K562 (cell line): Measurements from ENCODE around the gene RHPN2. TPM values are rescaled to one million over a fixed set of nuclear protein-coding genes. Genes with fewer than 3 reads are reported as not detected.

ENCODE experiments used
- ATAC-seq: fragments of 200-7000 bp; cut with Tn5 transposase; 3 replicates; pipeline ENCODE4 v1.9.1; 2020; ENCODE audit warnings: moderate library complexity
- BruUV-seq: library from RNA; stranded (reverse); fragments of 400-500 nt; replicated peaks from 2 replicates; lab custom pipeline; 2021; lab: Mats Ljungman, UMichigan
- CTCF ChIA-PET: fragments of 300-600 bp; formaldehyde crosslinking; extraction: SDS; loops from one replicate; lab custom pipeline; 2021; ENCODE audit warnings: low intra/inter-chr PET ratio; lab: Yijun Ruan, JAX
- POLR2A ChIA-PET: fragments of 300-600, 350-650 bp; sonication (Branson Sonifier 250); formaldehyde crosslinking; extraction: SDS; loops from one replicate; lab custom pipeline; 2021; ENCODE audit warnings: antibody characterized with exemption, inconsistent platforms; lab: Yijun Ruan, JAX
- DNase-seq, 4 experiments: peaks; one replicate each; pipeline versions ENCODE4 v3.0.0 to v3.0.0-alpha.2; 2011 to 2018; ENCODE audit warnings: low spot score in 3 of 4, mixed read lengths in 3 of 4; ENCODE audit errors: extremely low read depth in 1 of 4
- FAIRE-seq: peaks from 2 replicates; lab custom pipeline; 2011; peaks lifted over from hg19 to GRCh38; lab: Jason Lieb, UNC
- H2AFZ ChIP-seq: 2 replicates; pipeline ENCODE4 v1.6.0; 2011; ENCODE audit warnings: low read depth, low read length, control low read depth, inconsistent platforms
- H3K27ac ChIP-seq: fragments of 200-600 bp; 3 replicates; pipeline ENCODE4 v1.8.0; 2011; ENCODE audit warnings: low read depth, mild to moderate bottlenecking, control low read depth, inconsistent platforms, low read length, moderate library complexity, mixed read lengths; ENCODE audit errors: extremely low read depth
- H3K27me3 ChIP-seq, 2 experiments: fragments of 300-600 bp in 1 of 2; 2 replicates in 1 of 2; 3 replicates in 1 of 2; pipeline versions ENCODE4 v1.6.0 to v1.8.0; 2011; ENCODE audit warnings: inconsistent platforms in 2 of 2, low read length in 2 of 2, mild to moderate bottlenecking in 1 of 2, mixed read lengths in 1 of 2, moderate library complexity in 1 of 2; ENCODE audit not compliant: control insufficient read depth in 2 of 2, insufficient read depth in 2 of 2
- H3K36me3 ChIP-seq: fragments of 300-600 bp; 3 replicates; pipeline ENCODE4 v1.8.0; 2011; ENCODE audit warnings: mild to moderate bottlenecking, low read length, inconsistent platforms; ENCODE audit not compliant: control insufficient read depth, insufficient read depth
- H3K4me1 ChIP-seq, 2 experiments: fragments of 200-600 bp in 1 of 2; replicated peaks in 1 of 2; 2 replicates in 1 of 2; 3 replicates in 1 of 2; pipeline versions ENCODE4 v1.5.1 to v1.8.0; 2011; ENCODE audit warnings: inconsistent platforms in 2 of 2, low read length in 2 of 2, mild to moderate bottlenecking in 1 of 2, mixed read lengths in 1 of 2, moderate library complexity in 1 of 2; ENCODE audit not compliant: control insufficient read depth in 2 of 2, insufficient read depth in 2 of 2
- H3K4me2 ChIP-seq: 2 replicates; pipeline ENCODE4 v1.6.1; 2011; ENCODE audit warnings: low read length, control low read depth, inconsistent platforms, mixed read lengths; ENCODE audit not compliant: insufficient read depth
- H3K4me3 ChIP-seq: fragments of 200-600 bp; sonication (generic), shearing (Covaris generic); 2 replicates; pipeline ENCODE4 v1.5.1; 2016; ENCODE audit warnings: control low read depth, inconsistent platforms
- H3K79me2 ChIP-seq: fragments of 200-600 bp; 3 replicates; pipeline ENCODE4 v1.8.0; 2011; ENCODE audit warnings: low read length, inconsistent platforms; ENCODE audit not compliant: control insufficient read depth, insufficient read depth
- H3K9ac ChIP-seq, 2 experiments: 2 replicates each; pipeline versions ENCODE4 v1.6.0 to v1.6.1; 2011; ENCODE audit warnings: low read depth in 2 of 2, low read length in 2 of 2, control low read depth in 1 of 2, inconsistent platforms in 1 of 2, mild to moderate bottlenecking in 1 of 2, mixed read lengths in 1 of 2; ENCODE audit not compliant: insufficient read depth in 1 of 2
- H3K9me1 ChIP-seq: one replicate; pipeline ENCODE4 v1.6.0; 2011; ENCODE audit warnings: inconsistent platforms, mild to moderate bottlenecking, low read length, moderate library complexity; ENCODE audit not compliant: control insufficient read depth, insufficient read depth
- H3K9me3 ChIP-seq: replicated peaks from 2 replicates; pipeline ENCODE4 v1.5.1; 2011; ENCODE audit warnings: low read depth, low read length, inconsistent platforms; ENCODE audit not compliant: control insufficient read depth, insufficient read depth
- H4K20me1 ChIP-seq: replicated peaks from 2 replicates; pipeline ENCODE4 v1.6.1; 2011; ENCODE audit warnings: low read length, inconsistent platforms, mixed read lengths; ENCODE audit not compliant: control insufficient read depth, insufficient read depth
- FOXA1 ChIP-seq: fragments of 450-650 bp; IDR thresholded peaks from 2 replicates; pipeline ENCODE4 v1.6.1; 2016; ENCODE audit warnings: mild to moderate bottlenecking, borderline replicate concordance
- FOXM1 ChIP-seq, 2 experiments: fragments of 450-650 bp in 1 of 2; sonication (generic) in 1 of 2; formaldehyde crosslinking in 1 of 2; IDR thresholded peaks; 2 replicates each; pipeline versions ENCODE4 v1.6.1 to v1.9.0; 2017 to 2022; ENCODE audit warnings: low read depth in 2 of 2, mild to moderate bottlenecking in 2 of 2, missing genetic modification reagents in 1 of 2, moderate library complexity in 1 of 2
- GATA2 ChIP-seq: sonication (generic); formaldehyde crosslinking; IDR thresholded peaks from 2 replicates; pipeline ENCODE4 v1.4.0; 2020; ENCODE audit warnings: mild to moderate bottlenecking, missing genetic modification reagents
- MAFK ChIP-seq: IDR thresholded peaks from 2 replicates; pipeline ENCODE4 v1.6.1; 2011; ENCODE audit warnings: low read length, improper control_type of control experiment
- MTA2 ChIP-seq: fragments of 450-650 bp; IDR thresholded peaks from 2 replicates; pipeline ENCODE4 v1.6.1; 2016; ENCODE audit warnings: low read depth
- NCOA6 ChIP-seq: fragments of 450-650 bp; IDR thresholded peaks from 2 replicates; pipeline ENCODE4 v1.6.1; 2017; ENCODE audit warnings: mild to moderate bottlenecking
- NFYB ChIP-seq: IDR thresholded peaks from 2 replicates; pipeline ENCODE4 v1.6.1; 2011; ENCODE audit warnings: mild to moderate bottlenecking, moderate library complexity; ENCODE audit not compliant: insufficient read length; ENCODE audit errors: extremely low read depth
- NR2C2 ChIP-seq, 2 experiments: fragments of 200-800 bp in 1 of 2; sonication (Bioruptor generic) in 1 of 2; sonication (generic) in 1 of 2; formaldehyde crosslinking in 1 of 2; IDR thresholded peaks; 2 replicates each; pipeline versions ENCODE4 v1.6.1 to v1.8.0; 2016 to 2022; ENCODE audit warnings: mild to moderate bottlenecking in 1 of 2, missing compliant biosample characterization in 1 of 2, missing genetic modification characterization in 1 of 2, missing genetic modification reagents in 1 of 2
- PHTF2 ChIP-seq: fragments of 250-450 bp; sonication (Bioruptor Pico); IDR thresholded peaks from 2 replicates; pipeline ENCODE4 v1.5.0; 2021; ENCODE audit warnings: mild to moderate bottlenecking
- POLR2AphosphoS5 ChIP-seq: IDR thresholded peaks from 2 replicates; pipeline ENCODE4 v1.6.1; 2011; ENCODE audit warnings: mild to moderate bottlenecking, low read depth, low read length, moderate library complexity; ENCODE audit not compliant: control insufficient read depth, insufficient read depth
- RERE ChIP-seq: sonication (generic); formaldehyde crosslinking; IDR thresholded peaks from 2 replicates; pipeline ENCODE4 v1.8.0; 2023; ENCODE audit warnings: missing genetic modification reagents, mild to moderate bottlenecking, borderline replicate concordance
- SMARCA4 ChIP-seq: fragments of 450-650 bp; IDR thresholded peaks from 2 replicates; pipeline ENCODE4 v1.6.1; 2016
- TARDBP ChIP-seq: fragments of 450-650 bp; IDR thresholded peaks from 2 replicates; pipeline ENCODE4 v1.6.1; 2016
- ZBTB17 ChIP-seq: fragments of 450-650 bp; formaldehyde crosslinking; IDR thresholded peaks from 2 replicates; pipeline ENCODE4 v1.4.0; 2020; ENCODE audit warnings: mild to moderate bottlenecking
- WGBS: fragments of 100-300 bp; shearing (Covaris generic); methylation state at CpG from one replicate; pipeline ENCODE4 v1.1.6; 2016; ENCODE audit warnings: low coverage, mixed read lengths; ENCODE audit not compliant: insufficient coverage; ENCODE audit errors: missing lambda C conversion rate; 5-methylcytosine and 5-hydroxymethylcytosine counted together
- in situ Hi-C: fragments of 300-500 bp; cut with MboI; formaldehyde crosslinking; loops from 4 replicates; pipeline ENCODE4 v1.15.0; 2018; ENCODE audit warnings: inconsistent platforms, mixed read lengths
- intact Hi-C: fragments of 100-400 bp; cut with micrococcal nuclease; formaldehyde crosslinking; loops from 2 replicates; pipeline ENCODE4 v1.14.2; 2022
- polyA plus RNA-seq, 8 experiments: library from polyadenylated mRNA; depleted of rRNA in 4 of 8; stranded (reverse) in 5 of 8; unstranded in 3 of 8; fragments of >200 nt; fragmentation: Nextera tagmentation in 2 of 8; fragmentation: Illumina TruSeq in 1 of 8; extraction: Ambion mirVana in 2 of 8; extraction: Trizol in 1 of 8; gene quantifications; 2 replicates each; pipeline versions ENCODE4 v1.2.1 to v1.2.3, GENCODE V29; 2011 to 2014; ENCODE audit warnings: inconsistent platforms in 1 of 8, missing spikeins in 1 of 8
- total RNA-seq, 7 experiments: library from RNA; depleted of rRNA in 6 of 7; stranded (reverse); fragments of >200 nt in 6 of 7; fragmentation: Illumina TruSeq in 2 of 7; extraction: Trizol in 2 of 7; gene quantifications; 2 replicates each; pipeline versions ENCODE4 v1.2.1 to v1.2.3, GENCODE V29; 2011 to 2021; ENCODE audit warnings: low replicate concordance in 1 of 7
- TF ChIP-seq, protein P1 (sequence below): fragments of 250-450 bp; sonication (Bioruptor Pico); IDR thresholded peaks from 2 replicates; pipeline ENCODE4 v1.4.0; 2020; ENCODE audit warnings: mild to moderate bottlenecking, moderate library complexity

The RHPN2 gene
- total and polyA plus RNA-seq, 9 of the 15 experiments (the other 6 are each of a cell fraction or from before 2014, with no cell fraction given) = 0.63 to 9.9 (median 3.2) TPM

- Histone ChIP-seq H3K4me3 (no peak overlapping the region), H3K79me2 (no peaks in the 10 kb centered on the region), H4K20me1 (peaks cover 4% of the 10 kb centered on the region; the same call in 1 of the 2 replicates), H3K27ac (peak overlapping the region; percentile 5; the same call in 1 of the 3 replicates), H3K36me3 (peaks cover 48% of the 10 kb centered on the region), H3K9me3 (no peaks in the 10 kb centered on the region), H3K27me3 (no peaks in the 10 kb centered on the region), H3K9me1 (no peaks in the 10 kb centered on the region), H3K4me2 (no peak overlapping the region), H3K9ac (no peak overlapping the region), H2AFZ (no peak overlapping the region), H3K4me1 (peaks cover 8 to 10% of the 10 kb centered on the region in 2 experiments; a peak in 3 of 5 replicates)
- POLR2A ChIA-PET = interaction anchor here (0.8 kb wide), 1 partner anchor 68 kb away, joined by 3 read pairs; no protein-coding TSS in a partner anchor
- CTCF ChIA-PET = no interaction called here
- no TSS peak for BruUV-seq
- WGBS = 18% methylated on average over 10 of the region's 10 CpGs
- DNase-seq (peak; percentile 75 to 83 (median 80)), ATAC-seq (peak; percentile 99), FAIRE-seq (peak; percentile 96)
- in situ Hi-C loops = no loop called here
- intact Hi-C loops = no loop called here
- TF ChIP-seq, protein P1, sequence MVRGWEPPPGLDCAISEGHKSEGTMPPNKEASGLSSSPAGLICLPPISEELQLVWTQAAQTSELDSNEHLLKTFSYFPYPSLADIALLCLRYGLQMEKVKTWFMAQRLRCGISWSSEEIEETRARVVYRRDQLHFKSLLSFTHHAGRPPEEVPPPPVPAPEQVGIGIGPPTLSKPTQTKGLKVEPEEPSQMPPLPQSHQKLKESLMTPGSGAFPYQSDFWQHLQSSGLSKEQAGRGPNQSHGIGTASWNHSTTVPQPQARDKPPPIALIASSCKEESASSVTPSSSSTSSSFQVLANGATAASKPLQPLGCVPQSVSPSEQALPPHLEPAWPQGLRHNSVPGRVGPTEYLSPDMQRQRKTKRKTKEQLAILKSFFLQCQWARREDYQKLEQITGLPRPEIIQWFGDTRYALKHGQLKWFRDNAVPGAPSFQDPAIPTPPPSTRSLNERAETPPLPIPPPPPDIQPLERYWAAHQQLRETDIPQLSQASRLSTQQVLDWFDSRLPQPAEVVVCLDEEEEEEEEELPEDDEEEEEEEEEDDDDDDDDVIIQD = no peak
- TF ChIP-seq FOXM1 (IDR thresholded peaks at IDR 0.05; ENCODE audit: low read depth) (peak; percentile 77), FOXM1 (CRISPR knock-in tag; IDR thresholded peaks at IDR 0.05; ENCODE audit: low read depth) (no peak), FOXA1 (peak; percentile 96), PHTF2 (CRISPR knock-in tag) (no peak), NR2C2 (CRISPR knock-in tag; IDR thresholded peaks at IDR 0.05) (no peak), NR2C2 (tag; IDR thresholded peaks at IDR 0.05) (peak; percentile 53; the same call in 1 of the 2 replicates), TARDBP (peak; percentile 47; the same call in 1 of the 2 replicates), MAFK (peak; percentile 77), NFYB (no peak), NCOA6 (no peak), SMARCA4 (peak; percentile 98), GATA2 (CRISPR knock-in tag) (peak; percentile 67; the same call in 1 of the 2 replicates), RERE (no peak), POLR2AphosphoS5 (peak; percentile 58), ZBTB17 (CRISPR knock-in tag) (peak; percentile 57; the same call in 1 of the 2 replicates), MTA2 (peak; percentile 90)
Observed at GRCh38 chr19:33100894-33101644, 36.4 kb upstream of the RHPN2 start.
